Stimulated activated CD8-positive, alpha-beta memory T cell treated with anti-CD3 and anti-CD28 coated beads, Interleukin-7, amount 100 ng/mL, for 1 hour (primary cell): Measurements from ENCODE around the gene GALNT9.
"Not testable (repeated sequence)": the region's sequence is repeated elsewhere in the genome, so short reads cannot be mapped to it uniquely, and the experiment has no call there.

Experiments used
- DNase-seq, 2 donors: peaks; one replicate each; pipeline ENCODE4 v3.0.0-alpha.2; 2020; ENCODE audit warnings: low read depth in 2 of 2

The GALNT9 gene

DNA sequence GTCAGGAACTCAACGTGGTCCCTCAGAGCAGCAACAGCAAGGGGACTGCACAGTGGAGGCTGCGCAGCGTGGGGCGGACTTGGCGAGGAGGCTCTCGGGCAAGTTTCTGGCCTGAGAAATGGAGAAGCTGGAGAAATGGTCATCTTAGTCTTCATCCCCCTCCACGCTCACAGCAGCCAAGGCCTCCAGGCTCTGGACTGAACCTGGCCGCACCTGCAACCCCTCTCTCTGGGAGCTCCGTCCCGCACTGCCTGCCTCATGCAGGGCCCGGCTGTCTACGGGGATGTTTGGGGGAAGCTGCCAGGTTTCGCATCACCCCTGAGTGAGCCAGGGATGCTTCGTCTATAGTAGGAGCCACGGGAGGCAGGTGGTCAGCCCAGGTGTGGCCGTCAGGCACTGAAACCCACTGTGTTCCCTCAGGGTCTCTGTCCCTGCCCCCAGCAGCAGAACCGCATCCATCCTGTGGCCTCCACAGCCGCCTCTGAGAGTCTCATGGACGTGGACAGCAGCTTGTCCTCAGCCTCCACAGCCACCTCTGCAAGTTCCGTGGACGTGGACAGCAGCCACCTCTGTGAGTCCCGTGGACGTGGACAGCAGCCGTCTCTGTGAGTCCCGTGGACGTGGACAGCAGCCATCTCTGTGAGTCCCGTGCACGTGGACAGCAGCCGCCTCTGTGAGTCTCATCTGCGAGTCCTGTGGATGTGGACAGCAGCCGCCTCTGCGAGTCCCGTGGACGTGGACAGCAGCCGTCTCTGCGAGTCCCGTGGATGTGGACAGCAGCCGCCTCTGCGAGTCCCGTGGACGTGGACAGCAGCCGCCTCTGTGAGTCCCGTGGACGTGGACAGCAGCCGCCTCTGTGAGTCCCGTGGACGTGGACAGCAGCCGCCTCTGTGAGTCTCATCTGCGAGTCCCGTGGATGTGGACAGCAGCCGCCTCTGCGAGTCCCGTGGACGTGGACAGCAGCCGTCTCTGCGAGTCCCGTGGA is 29.1 kb upstream of the GALNT9 start:
- not testable (repeated sequence) for DNase-seq

DNA sequence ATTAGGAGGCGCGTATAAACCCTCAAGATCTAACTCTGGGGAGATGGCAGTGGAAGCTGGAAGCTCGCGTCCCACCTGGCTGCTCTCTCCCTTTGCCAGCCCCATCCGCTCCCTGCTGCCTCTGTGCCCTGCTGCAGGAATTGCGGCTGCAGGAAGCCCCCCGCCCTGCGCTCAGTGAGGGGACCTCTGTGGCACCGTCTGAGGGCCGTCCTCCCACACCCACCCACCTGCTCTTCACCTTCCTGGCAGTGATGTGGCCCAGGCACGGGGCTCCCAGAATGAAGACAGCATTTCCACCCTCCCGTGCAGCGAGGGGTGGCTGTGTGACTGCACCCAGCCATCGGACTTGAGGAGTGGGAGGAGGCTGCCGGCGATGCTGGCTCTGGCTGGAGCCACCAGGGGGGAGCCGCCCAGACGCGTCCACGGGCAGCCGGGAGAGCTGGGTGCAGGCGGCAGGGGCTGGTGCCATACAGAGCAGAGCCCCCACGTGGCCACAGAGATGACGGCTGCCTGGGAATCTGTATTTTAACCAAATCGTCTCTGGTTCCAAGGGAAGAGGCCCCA is 28.3 kb upstream of the GALNT9 start:
- DNase-seq = no peak

GRCh38 chr12:132356691-132357622 is 27.6 kb upstream of the GALNT9 start:
- DNase-seq = no peak

DNA sequence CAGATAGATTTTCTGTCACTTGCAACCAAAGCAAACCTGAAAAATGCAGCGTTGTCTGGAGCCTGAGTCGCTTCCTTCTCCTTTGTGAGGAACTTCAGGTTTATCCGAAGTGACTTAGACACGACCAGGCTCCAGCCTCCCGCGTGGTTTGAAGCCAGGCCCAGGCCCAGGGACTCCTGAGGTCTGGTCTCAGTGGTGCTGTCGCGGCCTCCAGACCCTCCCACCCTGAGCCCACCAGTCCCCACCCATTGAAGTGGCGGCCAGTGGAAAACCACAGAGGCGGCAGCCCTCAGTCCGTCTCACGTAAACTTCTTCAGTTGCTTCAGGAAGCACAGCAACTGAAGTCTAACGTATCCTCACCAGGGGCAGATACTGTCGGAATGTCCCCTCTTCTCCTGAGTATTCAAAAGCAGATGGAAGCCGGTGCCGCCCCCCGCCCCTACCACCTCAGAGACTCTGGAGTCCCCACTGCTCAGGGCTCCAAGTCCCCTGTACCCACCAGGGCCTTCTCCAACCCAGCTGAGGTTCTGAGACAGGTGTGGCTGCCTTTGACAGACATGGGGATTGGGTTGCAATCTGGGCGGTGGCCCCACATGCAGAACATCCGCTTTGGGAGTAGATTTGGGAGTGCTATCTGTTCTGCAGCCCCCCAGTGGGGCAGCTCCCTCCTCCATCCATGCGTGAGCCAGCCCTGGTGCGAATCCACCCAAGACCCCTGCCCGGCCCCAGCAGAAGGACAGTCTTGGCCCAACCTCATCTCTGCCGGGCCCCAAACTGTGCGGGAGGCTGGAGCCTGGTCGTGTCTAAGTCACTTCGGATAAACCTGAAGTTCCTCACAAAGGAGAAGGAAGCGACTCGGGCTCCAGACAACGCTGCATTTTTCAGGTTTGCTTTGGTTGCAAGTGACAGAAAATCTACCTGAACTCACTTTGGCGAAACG is 26.6 kb upstream of the GALNT9 start:
- no peak for DNase-seq

DNA sequence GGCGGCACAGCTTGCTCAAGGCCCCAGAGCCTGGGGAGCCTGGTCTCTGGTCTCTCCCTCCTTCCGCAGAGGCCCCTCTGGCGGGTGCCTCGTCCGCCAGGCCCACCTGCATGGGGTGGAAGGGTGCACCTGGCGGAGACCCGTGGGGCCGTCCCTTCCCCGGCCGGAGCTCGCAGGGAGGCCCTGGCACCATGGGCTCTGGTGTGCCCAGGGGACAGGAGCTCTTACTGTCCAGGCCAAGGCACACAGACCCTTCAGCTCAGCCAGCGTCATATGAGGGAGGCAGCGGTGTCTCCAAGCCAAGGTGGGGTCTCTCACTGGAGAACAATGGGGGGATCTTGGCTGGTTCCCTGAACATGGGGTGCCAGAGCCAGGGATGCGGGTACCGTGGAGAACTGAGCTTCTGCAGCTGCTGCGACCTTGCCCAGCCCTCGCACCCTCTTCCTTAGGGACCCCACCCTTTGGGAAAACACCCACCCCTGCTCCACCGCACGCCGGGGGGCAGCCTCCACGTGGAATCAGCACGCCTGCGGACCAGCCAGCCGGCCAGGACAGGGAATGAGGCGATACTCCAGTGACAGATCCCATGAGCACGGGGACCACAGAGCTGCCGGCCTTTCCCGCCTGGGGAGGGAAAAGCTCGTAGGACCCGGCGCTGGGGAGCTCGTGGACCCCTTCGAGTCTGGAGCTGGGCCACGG is 25.7 kb upstream of the GALNT9 start:
- no peak for DNase-seq

- DNase-seq = no peak
These were observed 25.0 kb upstream of the GALNT9 start for GRCh38 chr12:132354211-132354981.

DNA sequence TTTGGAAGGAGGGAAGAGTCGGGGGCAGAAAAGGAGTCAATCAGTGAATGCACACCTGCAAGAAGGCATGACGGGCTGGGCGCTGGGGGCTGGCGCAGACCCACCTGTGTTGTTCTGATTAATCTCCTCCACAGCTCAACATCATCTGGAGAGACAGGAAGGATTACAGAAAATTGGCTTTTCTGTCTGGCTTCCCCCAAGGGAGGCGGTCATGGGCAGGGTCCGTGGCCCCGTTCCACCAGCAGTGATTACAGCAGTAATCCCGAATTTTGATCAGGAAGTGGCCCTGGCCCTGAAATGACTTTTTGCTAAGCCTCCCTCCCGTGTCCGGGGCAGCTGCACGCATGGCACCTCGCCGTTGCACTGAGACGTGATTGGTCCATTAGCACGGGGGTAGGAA is 24.4 kb upstream of the GALNT9 start:
- no peak for DNase-seq

- DNase-seq = no peak
These were observed 23.8 kb upstream of the GALNT9 start for GRCh38 chr12:132352896-132353800.

- DNase-seq = no peak
These were observed 22.5 kb upstream of the GALNT9 start for GRCh38 chr12:132351751-132352495.

- no peak for DNase-seq
These were observed 20.2 kb upstream of the GALNT9 start for GRCh38 chr12:132349501-132350131.

DNA sequence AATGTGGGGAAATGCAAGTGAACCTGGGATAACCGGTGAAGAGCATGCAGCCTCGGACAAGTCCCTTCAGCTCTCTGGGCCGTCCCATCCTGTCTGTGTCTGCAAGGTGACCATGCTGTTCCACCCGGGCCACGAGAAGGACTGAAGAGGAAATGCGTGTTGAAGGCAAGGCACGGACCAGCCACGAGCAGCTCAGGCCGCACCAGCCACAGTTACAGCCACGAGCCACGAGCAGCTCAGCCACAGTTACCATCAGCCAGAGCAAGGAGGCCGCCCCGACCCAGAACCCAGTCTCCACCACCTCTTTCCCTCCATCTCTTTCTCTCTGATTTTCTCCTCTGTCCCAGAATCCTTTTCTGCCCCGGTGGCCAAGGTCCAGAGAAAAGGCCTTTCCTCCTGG is 18.8 kb upstream of the GALNT9 start:
- DNase-seq = no peak

- no peak for DNase-seq
These were observed 17.9 kb upstream of the GALNT9 start for GRCh38 chr12:132347176-132347855.

GRCh38 chr12:132346471-132347175 is 17.2 kb upstream of the GALNT9 start:
- DNase-seq = no peak

DNA sequence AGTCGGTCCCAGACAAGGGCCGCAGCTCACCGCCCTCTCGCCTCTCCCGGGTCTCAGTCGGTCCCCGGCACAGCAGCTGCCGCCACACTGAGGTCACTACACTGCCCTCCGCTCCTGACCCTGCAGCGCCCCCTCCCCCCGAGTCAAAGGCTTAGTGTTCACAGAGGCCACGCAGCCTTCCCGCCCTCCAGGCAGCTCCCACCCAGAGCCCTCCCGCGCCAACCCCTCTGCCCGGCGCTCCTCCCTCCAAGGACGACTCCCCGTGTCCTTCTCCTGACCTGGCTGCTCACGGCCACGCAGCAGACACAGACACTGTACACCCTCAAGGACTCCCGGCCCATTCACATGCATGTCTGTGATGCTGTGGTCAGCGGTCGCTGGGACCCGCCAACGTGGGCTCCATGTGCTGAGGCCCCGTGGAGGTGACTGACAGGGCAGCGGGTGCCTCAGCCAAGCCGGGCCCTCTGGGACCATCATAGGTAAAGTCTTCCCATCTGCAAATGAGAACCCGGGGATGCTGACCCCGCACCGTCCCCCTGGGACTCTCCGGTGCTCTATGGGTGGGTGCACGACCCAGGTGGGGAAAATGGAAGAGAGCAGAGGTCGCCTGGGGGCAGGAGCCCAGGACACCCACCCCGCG is 16.3 kb upstream of the GALNT9 start:
- DNase-seq = no peak

DNA sequence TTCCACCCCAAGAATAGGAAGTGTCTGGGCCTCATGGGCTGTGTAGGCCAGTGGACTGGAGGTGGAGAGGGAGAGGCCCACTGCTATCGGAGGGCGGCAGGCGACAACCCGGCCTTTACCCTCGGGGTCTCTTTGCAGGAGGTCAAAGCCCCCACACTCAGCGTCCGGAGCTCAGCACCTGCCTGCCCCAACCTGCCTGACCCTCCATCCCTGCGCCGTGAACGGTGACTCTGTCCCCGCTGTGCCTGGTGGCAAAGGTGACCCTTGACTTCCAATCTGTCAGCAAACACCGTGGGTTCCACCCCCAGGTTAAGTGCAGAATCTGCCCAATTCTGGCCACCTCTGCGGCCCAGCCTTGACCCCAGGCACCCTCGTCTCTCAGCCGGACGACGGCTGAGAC is 15.7 kb upstream of the GALNT9 start:
- DNase-seq = no peak

DNA sequence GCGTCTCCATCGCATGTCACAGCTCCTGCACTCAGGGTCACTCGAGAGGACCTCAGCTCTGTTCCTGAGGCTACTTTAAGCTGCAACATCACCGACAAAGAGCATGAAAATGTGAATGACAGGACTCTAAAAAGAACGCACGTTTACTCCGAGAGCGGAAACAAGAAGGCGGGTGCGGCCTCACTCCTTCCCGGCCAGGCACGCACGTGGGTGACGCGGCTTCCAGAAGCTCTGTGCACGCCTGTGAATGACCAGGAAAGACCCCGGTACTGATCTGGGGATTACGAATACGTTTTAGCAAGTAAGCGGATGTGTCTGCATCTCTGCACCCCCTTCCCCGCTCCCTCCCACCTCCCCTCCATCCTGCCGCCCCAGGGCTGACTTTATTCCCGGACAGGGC is 15.2 kb upstream of the GALNT9 start:
- DNase-seq = no peak
